Ovary (tissue), 3 donors: ENCODE data around the gene TECPR2.

Experiments
- CTCF ChIP-seq, 3 donors: fragments of 450-650 bp in 2 of 3; fragments of 200-600 bp in 1 of 3; IDR thresholded peaks; one replicate each; pipeline versions ENCODE4 v1.5.1 to v1.8.0; 2016 to 2022; ENCODE audit warnings: antibody characterized with exemption in 3 of 3, mild to moderate bottlenecking in 1 of 3
- EP300 ChIP-seq: sonication (generic); formaldehyde crosslinking; IDR thresholded peaks from one replicate; pipeline ENCODE4 v1.6.1; 2017; ENCODE audit warnings: antibody characterized with exemption
- POLR2A ChIP-seq: fragments of 450-650 bp; IDR thresholded peaks from one replicate; pipeline ENCODE4 v1.6.1; 2017; ENCODE audit warnings: antibody characterized with exemption, mild to moderate bottlenecking, moderate library complexity
- donor health status: DM: no; HTN: no; CAD: no.

- TF ChIP-seq CTCF (IDR thresholded peaks at IDR 0.05) (no peak), EP300 (no peak), POLR2A (no peak)
Measured at GRCh38 chr14:102523200-102523568, 160.4 kb downstream of the TECPR2 start.
